HG02840 (cell line): ENCODE measurements around the gene LTB4R2.

Experiments used
- ATAC-seq: cut with Tn5 transposase; IDR thresholded peaks from one replicate; pipeline ENCODE4 v1.9.1; 2021; ENCODE audit warnings: mild to moderate bottlenecking, moderate library complexity, moderate number of reproducible peaks; ENCODE audit not compliant: unreplicated experiment, low FRiP score

Gene LTB4R2

DNA sequence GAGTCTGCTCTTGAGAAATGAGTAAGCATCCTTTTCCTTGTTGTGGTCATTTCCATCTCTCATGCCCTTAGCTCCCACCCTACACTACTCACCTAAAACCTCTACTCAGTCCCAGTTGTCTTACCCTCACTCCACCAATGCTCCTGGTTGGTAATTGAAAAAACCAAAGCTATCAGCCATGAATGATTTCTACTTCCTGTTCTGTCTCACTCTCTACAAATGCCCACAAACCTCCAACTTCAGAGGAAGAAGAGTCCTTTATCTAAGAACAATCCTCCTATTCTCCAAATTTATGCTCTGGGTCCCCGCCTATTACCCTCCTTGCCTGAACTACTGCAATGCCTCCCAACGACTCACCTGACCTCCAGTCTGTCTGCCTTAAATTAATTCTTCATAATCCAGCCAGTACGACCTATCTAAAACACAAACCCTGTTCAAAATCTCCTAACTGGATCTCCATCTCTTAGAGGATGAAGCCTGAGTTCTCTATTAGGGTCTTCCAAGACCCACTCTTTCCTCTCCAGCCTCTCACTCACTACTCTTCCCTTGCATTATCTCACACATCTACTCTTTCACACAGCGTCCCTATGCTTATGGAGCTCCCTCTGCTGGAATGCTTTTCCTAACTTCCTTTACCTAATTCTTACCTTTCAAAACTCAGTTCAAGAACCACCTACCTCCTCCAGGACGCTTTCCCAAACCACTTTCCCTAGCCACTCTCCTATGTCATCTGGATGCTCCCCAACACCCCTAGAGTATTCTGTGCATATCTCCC lies 12.6 kb upstream of the LTB4R2 start:
- peak; percentile 3 for ATAC-seq

DNA sequence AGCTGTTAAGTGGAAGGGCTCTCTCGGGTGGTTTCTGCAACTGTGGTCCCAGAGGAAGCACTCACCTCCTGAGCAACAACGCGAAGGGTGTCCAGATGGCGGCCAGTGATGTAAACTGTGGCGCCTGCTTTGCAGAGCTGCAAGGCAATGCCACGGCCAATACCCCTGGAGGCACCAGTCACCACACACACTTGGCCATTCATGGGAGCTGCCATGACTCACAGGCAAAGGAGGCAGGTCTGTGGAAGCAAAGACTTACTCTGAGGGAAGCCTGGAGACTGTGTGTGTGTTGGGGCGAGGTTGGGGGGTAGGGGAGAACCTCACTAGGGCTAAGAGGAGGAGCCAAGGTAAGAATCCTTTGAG lies 11.1 kb upstream of the LTB4R2 start:
- no peak for ATAC-seq

DNA sequence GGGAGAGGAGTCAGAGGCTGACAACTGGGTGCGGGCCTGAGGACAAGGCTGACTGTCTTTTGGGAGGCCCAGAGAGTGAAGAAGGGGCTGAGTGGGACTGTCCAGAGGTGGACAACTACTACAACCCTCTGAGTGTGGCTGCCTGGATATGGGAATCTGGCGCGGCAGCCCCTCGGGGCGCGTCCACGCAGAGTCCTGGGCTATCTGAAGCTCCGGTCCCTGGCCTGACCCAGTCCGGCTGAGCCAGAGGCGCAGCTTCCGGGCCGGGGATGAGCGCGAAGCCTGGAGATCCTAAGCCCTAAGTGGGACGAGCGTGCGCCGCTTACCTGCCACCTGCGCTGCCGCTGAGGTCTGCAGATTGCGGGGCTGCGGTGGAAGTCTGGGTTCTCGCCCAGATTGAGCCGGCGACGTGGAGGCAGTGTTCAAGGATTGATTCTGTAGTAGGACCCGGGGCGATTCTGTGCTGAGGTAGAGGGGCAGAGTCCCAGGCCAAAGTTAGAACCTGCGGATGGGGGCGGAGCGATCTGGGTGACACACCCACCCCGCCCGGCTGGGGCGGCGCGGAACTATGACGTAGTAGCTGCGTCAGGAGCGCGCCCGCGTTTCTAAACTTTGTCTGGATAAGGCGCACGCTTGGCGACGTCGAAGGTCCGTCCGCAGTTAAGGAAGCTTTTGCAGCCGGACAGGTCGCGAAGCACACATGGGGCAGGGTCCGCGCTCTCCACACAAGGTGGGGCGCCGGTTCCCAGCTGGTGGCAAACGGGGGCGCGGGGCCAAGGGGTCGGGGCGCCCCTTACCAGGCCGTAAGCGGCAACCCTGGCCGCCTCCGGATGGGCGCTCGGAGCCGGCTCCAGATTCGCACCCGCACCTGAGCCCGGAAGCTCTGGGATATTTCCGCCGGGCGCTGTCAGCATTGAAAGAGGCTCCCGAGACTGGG lies 10.4 kb upstream of the LTB4R2 start, which contains the start of the genes DHRS1 and NOP9:
TSS of gene DHRS1 (minus strand) at position 526 of the 937 bp plus-strand sequence. CDS start 674 bp downstream, outside the sequence.
TSS of gene NOP9 (plus strand) at position 596 of the 937 bp plus-strand sequence. CDS start at position 701, 105 bp downstream.
- peak; percentile 77 for ATAC-seq

DNA sequence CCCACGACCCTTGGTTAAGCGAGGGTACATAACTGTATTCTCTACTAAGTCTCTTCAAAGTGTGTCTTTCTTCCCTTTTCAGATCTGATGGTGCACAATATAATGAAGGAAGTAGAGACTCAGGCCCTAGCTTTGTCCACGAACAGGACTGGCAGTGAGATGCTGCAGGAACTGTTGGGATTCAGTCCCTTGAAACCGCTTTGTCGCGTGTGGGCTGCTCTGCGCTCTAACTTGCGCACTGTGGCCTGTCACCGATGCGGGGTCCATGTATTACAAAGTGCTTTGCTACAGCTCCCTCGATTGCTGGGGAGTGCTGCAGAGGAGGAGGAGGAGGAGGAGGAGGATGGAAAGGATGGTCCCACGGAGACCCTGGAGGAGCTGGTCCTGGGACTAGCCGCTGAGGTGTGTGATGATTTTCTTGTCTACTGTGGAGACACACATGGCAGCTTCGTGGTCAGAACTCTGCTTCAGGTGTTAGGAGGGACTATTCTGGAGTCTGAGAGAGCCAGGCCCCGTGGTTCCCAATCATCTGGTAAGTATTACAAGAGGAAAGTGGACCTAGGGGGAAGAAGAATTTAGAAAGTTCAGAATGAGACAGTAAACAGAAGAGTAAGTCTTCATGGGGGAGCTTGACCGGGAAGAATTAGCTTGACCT lies 9.5 kb upstream of the LTB4R2 start:
- ATAC-seq: no peak

DNA sequence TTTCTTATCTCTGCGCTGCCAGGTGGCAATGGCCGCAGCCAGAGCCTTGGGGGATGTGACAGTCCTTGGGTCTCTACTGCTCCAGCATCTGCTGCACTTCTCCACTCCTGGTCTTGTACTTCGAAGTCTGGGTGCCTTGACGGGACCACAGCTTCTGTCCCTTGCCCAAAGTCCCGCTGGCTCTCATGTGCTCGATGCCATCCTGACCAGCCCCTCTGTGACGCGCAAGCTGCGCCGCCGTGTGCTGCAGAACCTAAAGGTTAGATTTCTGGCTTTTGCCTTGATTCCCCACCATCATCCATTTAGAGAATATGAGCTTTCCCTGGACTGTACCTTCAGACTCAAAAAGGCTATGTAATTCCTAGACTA lies 5.9 kb upstream of the LTB4R2 start:
- no peak for ATAC-seq

DNA sequence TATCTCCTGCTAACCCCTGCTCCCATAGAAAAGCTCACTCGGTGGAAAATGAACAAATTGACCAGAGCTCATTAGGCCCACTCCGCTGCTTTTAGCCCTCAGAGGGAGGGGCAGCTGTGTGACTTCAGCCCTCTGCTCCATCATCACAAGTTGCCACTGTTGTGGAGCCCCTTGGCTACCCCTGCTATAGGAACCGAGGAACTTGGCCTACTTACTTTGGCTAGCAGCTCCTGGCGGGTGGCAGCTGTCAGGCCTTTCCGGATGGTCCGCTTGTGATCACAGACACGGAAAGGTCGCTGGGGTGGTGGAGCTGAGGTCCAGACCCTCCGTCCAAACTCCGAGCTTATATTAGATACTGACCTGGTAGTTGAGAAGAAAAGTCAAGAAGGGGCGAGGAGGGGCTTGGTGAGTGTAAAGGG lies 2.8 kb upstream of the LTB4R2 start:
- no peak for ATAC-seq

DNA sequence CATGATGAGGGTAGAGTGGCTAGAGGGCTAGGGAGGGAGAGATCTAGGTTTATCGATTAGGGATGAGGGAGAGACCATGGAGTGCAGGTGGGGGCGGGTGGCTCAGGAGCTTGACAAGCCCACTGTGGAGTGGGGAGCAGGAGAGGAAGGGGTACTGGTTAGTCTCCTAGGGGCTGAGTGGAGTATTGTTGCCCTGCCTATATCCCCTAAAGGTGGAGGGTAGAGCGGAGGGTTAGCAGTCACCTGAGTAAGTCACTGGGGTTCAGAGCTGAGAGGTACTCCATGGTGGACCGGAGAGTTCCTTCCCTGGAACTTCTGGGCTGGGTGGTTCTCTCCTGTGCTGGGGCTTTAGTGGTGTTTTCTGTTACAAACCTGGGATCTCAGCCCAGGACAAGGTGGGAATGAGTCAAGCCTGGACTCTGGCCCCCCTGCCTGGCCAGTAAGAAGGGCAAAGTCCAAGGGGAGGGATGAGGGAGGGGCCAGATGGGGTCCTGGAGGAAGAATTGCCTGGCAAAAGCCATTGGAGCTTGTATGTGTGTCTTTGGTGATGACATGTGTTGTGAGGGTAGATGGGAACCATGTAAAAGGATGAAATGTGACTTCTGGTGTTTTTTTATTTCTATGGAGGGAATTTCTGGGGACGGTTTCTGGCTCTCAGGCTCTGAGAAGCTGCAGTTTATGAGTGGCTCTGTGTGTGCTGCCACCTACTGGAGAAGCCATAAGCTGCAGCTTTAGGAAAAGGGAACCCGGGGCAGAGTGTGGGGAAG lies 2.2 kb upstream of the LTB4R2 start, which contains the start of gene CIDEB:
TSS of gene CIDEB (minus strand) at position 403 of the 767 bp plus-strand sequence. CDS start at position 284, 119 bp downstream.
- no peak for ATAC-seq

DNA sequence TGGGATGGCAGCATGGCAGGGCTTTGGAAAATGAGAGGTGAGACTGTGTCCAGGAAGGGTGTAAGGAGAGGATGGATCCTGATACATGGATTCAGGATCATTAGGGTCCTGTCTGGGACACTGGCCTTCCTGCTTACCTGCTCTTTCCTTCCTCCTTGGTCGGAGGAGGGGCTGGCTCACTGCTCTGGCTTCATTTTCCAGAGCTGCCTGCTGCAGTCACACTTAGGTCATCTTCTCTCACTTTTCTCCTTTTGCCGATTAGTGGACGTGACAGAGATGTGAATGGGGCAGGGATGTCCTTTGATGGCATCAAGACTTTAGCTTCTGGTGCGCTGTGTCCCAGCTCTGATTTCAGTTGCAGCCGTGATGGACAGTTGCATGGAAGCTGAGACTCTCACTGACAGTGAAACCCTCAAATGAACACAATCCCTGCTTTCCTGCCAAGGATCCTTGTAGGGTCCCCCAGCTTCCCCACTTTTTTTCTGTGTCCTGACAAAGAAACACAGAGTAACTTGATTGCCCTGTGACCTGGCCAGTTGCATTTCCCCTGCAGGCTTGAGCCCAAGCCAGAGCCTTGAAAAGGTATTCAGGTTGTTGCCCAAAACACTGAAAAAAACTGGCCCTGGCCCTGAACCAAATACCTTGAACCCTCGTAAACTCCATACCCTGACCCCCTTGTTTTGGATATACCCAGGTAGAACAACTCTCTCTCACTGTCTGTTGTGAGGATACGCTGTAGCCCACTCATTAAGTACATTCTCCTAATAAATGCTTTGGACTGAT lies 1.4 kb upstream of the LTB4R2 start:
- ATAC-seq: no peak

DNA sequence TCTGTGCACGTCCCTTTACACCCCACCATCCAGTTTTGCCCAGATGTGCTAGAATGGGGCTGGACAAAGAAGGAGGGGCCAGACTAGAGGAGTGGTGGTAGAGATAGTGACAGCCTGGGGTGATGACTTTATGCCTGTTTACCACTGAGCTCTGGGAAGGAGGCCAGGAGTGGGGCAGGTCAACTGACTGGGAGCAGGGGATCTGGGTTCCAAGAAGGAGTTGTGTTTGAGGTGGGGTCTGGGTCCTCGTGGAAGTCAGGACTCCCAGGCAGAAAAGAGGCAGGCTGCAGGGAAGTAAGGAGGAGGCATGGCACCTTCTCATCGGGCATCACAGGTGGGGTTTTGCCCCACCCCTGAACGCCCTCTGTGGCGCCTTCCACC lies 315 bp downstream of the LTB4R2 start:
- no peak for ATAC-seq

DNA sequence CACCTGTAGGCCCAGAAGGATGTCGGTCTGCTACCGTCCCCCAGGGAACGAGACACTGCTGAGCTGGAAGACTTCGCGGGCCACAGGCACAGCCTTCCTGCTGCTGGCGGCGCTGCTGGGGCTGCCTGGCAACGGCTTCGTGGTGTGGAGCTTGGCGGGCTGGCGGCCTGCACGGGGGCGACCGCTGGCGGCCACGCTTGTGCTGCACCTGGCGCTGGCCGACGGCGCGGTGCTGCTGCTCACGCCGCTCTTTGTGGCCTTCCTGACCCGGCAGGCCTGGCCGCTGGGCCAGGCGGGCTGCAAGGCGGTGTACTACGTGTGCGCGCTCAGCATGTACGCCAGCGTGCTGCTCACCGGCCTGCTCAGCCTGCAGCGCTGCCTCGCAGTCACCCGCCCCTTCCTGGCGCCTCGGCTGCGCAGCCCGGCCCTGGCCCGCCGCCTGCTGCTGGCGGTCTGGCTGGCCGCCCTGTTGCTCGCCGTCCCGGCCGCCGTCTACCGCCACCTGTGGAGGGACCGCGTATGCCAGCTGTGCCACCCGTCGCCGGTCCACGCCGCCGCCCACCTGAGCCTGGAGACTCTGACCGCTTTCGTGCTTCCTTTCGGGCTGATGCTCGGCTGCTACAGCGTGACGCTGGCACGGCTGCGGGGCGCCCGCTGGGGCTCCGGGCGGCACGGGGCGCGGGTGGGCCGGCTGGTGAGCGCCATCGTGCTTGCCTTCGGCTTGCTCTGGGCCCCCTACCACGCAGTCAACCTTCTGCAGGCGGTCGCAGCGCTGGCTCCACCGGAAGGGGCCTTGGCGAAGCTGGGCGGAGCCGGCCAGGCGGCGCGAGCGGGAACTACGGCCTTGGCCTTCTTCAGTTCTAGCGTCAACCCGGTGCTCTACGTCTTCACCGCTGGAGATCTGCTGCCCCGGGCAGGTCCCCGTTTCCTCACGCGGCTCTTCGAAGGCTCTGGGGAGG lies 985 bp downstream of the LTB4R2 start, which contains the start of gene LTB4R:
TSS of gene LTB4R (plus strand) at position 857 of the 959 bp plus-strand sequence. CDS start 4,150 bp downstream, outside the sequence.
- peak; percentile 64 for ATAC-seq

DNA sequence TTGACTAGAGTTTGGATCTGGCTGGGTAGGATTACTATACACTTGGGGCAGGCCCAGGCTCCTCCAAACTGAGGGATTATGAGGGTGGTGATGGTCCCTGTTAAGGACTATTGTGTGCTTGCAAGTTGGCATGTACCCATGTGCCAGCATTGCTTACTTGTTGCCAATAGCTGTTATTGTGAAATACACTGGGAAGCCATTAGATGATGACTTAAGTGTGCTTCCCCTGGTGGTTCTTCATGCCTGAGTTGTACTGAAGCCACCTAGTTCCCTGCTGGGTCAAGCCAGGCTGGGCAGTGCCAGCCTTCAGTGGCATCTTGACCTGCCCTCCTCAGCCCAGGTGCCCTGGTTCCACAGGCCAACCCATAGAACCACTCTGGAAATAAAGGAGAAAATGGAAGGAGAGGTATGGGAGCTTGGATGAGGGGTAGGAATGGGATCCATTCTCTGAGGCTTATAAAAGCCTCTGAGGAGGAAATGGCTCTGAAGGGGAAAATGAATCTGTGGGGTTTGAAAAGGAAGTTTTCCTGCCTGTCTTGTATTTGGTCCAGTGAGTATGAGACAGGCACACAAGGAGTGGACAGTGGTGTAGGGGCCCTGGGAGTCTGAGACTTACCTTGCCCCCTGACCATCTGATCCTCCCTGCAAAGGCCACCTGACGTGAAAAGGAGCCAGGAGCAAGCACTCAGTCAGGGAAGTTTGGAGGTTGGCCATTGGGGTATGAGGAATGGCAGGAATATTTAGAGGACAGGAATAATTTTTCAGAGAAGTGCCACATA lies 2.1 kb downstream of the LTB4R2 start:
- no peak for ATAC-seq

DNA sequence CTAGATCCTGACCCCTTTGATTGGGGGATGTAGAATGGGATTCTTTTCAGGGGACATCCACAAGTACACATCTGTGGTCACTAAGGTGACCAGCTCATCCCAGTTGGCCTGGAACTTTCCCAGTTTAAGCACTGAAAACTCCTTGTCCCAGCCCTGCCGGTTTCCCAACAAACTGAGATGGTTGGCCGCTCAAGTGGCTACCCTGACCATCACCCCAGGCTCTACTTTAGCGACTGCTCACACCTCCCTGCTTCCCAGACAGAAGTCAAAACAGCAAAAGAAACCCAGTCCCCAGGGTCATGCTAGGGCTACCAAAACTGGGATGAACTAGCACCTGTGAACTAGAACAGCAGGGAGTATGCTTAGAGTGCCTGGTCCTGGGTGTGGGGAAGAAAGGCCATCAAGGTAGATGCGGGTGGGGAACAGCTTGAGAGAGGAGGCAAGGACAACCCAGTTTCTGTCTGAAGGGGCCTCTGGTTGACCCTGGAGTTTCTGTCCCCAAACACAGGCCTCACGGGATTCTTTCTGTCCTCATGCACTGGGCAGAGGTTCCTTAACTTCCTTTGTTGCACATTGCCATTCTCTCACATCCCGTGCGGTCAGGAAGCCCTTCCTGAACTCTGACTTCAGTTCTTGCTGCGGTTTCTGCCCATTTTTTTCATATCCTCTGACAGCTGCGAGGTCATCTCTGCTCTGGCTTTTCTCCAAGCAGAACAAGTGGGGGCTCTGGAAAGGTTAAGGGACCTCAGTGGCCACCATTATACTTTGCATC lies 3.0 kb downstream of the LTB4R2 start:
- ATAC-seq: no peak

DNA sequence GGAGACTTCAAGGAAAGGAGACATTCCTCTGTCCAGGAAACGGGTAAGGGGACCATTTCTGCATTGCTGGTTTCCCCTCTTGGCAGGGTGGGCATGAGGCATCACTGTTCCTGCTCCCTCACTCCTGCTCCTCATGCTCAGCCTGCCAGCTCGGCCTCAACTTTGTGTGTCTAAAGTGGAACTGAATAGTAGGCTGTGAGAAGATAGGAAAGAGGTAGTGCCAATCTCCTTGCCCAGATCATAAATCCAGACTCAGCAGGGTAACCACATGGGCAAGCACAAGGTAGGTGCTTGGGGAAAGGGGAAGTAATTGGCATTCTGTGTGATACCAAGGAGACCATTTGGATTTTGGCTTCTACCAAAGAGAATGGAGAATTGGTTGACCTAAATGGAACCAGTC lies 4.0 kb downstream of the LTB4R2 start:
- no peak for ATAC-seq

DNA sequence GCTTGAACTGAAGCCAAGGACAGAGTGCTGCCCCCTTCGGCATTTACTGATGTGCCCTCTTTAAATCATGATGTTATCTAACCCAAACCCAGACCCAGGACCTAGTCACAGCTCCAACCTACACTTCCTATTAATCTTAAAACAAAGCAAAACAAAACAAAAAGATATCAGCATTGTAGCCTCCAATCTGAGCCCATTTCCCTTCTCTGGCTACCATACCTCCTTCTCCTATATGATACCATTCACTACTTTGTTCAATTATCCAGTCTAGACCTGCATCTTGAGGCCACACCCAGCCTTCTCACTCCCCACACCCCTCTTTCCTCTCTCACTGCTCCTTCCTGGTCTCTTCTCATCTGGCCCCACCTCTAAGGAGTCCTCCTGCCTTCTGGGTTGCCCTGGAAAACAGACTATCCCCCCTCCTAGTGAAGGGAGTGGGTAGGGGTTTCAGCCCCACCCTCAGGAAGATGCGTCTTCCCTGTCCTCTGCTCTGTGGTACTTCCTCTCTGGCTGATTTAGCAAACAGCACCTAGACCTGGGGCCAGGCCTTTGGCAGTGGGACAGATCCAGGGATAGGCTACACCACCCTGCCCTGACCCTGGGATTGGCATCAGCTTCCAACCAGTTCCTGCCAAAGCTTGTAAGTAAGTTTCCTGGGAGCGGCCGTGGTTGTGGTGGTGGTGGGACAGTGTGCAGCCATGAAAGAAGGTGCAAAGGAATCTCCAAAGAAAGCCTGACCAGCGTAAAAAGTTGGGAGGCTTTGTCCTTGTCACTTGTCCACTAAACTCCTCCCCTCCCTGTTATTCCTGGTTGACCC lies 4.6 kb downstream of the LTB4R2 start:
- no peak for ATAC-seq

DNA sequence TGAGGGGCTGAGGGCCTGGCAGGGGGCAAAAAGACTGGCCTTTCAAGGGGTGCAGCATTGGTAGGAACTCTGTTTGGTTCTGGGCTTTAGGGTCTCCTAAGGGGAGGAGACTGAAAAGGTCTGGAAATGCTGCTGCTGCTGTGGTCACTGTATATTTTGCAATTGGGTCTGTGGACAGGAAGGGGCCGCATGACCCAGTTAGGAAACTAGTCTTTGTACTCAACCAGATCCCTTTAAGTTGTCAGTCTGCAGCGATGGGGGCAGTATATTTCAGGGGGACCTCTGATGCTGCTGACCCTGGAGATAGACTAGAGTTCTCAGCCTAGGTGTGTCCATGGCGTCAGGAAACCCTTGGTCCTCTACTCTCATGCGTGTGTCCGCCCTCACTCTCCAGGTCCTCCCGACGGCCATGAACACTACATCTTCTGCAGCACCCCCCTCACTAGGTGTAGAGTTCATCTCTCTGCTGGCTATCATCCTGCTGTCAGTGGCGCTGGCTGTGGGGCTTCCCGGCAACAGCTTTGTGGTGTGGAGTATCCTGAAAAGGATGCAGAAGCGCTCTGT lies 5.4 kb downstream of the LTB4R2 start:
- ATAC-seq: no peak
